Inflammatory macrophage treated with lipopolysaccharide for 1 hour (primary cell): ENCODE data around the gene NRL.

ENCODE experiments used
- DNase-seq, 2 donors: peaks; one replicate each; pipeline ENCODE4 v3.0.0-alpha.2; 2020 to 2022

NRL gene

DNA sequence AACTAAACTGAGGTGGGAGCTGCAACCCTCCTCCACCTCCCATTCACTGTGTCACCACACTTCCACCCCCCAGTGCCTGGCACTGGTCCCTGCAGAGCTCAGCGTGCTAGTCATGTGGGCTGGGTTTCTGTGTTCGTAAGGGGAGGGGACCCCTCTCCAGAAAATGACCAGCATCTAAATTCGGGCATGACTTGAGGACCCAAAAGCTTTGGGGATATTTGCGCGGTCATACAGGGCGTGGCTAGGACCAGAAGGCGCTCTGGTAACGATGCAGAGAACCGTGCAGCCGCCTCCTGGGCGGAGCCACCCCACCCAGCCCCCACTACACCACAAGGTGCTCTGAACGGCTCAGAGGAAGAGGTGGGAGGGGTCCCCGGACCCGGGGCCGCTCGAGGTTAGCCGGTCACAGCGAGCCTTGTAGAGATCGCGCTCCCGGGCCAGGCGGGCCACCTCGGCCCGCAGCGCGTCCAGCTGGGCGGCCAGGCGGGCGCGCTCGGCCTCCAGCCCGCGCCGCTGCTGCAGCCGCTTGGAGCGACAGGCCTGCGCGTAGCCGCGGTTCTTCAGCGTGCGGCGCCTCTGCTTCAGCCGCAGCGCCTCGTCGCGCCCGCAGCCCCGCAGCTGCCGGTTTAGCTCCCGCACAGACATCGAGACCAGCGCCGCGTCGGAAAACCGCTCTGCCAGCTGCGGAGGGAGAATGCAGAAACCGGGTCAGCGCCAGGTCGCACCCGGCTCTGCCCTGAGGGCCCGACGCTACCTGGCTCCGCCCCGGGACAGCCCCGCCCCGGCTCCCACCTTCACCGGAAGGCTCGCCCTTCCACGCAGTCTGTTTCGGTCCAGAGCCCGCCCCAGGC, 33.6 kb downstream of the NRL start:
- DNase-seq: peak; percentile 27 to 34

DNA sequence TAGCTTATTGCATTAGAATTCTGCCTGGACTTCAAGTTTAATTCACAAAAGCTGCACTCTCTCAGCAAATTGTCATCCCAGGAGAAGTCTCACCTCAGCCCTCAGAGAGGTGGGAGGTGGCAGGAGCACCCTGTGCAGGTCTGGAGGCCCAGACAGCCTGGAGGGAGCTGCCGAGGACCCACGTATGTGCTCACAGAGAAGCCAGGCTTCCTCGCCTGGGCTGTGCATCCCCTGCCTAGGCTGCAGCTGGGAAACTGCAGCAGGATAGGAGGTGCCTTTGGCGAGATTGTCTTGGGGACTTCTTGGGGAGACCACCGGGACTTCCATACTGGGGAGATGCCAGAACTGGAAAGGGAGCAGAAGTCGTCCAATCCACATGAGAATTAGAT, 34.6 kb downstream of the NRL start:
- no peak for DNase-seq

DNA sequence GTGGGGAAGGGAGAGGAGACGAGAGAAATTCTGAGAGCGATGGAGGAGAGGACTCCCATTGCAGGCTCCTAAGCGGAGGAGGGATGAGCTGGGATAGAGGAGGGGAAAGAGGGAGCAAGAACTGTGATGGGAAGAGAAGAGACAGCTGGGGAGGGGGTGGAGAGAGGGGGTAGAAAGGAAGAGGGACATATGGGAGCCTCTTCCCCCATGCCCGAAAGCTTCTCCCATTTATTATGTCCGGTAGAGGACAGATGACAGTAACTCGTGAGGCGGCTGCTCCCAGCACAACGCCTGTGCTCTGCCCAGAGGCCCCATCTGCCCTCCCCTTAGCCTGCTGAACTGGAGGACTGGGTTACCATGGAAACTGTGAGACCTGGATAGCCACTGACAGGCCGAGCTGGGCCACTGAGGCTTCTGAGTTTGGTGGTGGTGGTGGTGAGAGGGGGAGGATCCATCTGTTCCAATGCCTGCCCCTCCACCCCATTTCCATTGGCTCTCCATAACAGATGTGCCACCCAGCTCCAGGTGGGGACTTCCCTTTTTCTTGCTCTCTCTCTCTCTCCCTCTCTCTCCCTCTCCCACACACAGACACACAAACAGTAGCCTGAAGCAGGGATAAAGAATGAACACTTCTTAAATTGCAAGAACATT, 35.1 kb downstream of the NRL start:
- no peak for DNase-seq

DNA sequence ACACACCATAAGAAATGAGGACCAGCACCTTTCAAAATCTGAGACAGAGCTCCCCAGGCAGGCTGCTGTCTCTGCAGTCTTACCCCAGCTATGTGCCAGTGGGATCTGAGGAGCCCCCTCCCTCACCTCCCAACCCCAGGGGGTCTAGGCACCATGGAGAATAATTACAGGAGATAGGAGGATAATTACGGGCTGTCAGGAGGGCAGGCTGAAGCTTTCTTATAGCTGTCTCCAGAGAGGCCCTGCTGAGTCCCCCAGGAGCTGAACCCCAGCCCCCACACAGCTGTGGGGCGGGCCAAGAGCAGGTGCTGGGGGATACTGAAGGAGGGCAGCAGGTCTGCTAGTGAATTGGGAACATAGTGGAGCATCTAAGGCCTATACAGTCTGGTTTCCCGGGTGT, 36.6 kb downstream of the NRL start:
- DNase-seq: no peak

GRCh38 chr14:24077086-24077485, 37.7 kb downstream of the NRL start:
- DNase-seq: no peak

DNA sequence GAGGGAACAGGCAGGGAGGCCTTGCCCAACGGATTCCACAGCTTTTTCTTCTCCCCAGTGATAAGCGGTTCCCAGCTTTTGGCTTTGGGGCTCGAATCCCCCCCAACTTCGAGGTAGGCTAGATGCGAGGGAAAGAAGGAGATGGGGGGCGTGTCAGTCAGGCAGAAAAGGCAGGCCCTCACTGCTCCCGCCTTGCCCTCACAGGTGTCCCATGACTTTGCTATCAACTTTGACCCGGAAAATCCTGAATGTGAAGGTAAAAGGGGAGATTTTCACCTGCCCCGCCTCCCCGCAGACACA, 38.5 kb downstream of the NRL start:
- no peak for DNase-seq

DNA sequence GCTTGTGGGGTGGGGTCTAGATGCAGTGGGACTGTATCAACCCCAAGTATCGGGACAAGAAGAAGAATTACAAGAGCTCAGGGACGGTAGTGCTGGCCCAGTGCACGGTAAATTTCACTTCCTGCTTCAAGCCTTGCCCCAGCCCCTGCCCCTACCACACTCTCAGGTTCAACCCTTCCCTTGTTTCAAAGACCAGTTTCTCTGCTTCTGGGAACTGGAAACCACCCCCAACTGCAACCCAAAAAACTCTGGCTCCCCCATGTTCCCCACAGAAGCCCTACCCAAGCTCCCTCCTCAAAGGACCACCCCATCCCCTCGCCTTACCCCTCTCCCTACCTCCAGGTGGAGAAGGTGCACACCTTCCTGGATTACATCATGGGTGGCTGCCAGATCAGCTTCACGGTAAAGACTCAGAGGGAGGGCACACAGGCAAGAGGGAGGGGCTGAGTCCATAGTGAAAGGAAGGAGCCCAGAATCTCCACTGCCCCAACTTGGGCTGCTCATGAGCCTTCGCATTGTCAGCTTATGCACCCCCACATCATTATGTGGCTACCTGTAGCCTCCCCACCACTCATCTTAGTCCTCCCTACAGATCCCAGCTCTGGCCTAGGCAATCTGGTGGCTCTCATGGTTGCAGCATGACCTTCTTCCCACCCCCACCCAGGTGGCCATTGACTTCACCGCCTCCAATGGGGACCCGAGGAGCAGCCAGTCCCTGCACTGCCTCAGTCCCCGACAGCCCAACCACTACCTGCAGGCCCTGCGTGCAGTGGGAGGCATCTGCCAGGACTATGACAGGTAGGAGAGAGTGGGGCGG, 39.1 kb downstream of the NRL start:
- no peak for DNase-seq

- DNase-seq: no peak
Observed at GRCh38 chr14:24074625-24075484, 39.9 kb downstream of the NRL start.

DNA sequence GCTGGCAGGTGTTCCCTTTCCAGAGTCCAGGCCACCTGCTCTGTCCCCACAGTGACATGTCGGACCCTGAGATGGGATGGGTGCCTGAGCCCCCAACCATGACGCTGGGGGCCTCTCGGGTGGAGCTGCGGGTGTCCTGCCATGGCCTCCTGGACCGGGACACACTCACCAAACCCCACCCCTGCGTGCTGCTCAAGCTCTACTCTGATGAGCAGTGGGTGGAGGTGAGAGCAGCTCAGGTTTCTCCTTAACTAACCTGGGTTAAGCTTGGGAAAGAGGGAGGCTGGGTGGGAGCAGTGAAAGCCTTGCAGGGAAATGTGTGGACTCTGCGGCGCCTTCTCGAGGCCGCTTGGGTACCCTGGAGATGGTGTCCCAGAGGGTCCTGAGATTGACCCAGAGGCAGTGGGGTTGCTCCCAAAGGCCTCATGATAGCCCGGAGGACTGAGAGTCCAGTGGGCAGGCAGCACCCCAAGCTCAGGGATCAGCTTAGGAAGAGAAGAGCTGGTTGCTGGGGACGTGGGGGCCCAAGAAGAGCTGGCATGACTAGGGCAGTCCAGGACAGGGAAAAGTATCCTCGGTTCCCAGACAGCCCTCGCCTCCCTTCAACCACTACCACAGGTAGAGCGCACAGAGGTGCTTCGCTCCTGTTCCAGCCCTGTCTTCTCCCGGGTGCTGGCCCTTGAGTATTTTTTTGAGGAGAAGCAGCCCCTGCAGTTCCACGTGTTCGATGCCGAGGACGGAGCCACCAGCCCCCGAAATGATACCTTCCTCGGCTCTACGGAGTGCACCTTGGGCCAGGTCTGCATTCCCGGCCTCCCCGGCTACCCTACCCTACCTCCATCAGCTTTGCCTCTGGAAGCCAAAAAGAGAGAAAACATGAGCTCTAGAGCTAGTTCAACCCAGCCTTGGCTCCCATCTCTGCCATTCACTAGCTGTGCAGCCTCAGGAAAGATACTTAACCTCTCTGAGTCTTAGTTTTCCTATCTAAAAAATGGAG, 41.6 kb downstream of the NRL start:
- no peak for DNase-seq

- no peak for DNase-seq
Observed at GRCh38 chr14:24072436-24072835, 42.3 kb downstream of the NRL start.

DNA sequence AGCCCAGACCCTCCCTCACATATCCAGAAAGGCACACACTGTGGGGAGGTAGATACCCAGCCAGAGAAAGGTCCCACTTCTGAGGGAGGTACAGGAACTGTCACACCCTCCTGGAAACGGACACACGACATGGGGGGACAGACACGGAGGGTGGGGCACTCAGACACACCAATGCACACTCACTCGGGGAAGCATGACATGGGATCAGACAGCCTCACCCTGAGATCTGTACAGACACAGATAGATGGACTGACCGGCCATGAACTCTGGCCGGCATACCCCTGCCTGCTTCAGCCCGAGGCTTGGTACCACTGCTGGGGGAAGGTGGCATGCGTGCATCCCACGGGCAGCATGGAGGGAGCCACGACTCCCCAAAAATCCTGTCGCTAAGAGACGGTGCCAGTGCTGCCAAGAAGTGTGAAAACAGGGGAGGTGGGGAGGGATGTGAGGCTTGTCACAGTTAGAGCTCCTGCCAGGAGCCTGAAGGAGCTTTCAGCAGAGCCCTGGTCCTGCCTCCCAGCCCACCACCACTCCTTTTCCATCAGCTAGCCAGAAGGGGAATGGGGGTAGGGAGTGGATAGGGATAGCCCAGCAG, 42.8 kb downstream of the NRL start:
- DNase-seq: no peak

- no peak for DNase-seq
Observed at GRCh38 chr14:24071144-24071697, 43.5 kb downstream of the NRL start, which contains the start of gene CPNE6. CPNE6 (plus strand) TSS chr14:24071562; CDS start chr14:24072937, 1,375 bp downstream.

GRCh38 chr14:24070285-24071143, 44.2 kb downstream of the NRL start:
- DNase-seq: no peak

- DNase-seq: no peak
Observed at GRCh38 chr14:24069411-24069735, 45.4 kb downstream of the NRL start.

DNA sequence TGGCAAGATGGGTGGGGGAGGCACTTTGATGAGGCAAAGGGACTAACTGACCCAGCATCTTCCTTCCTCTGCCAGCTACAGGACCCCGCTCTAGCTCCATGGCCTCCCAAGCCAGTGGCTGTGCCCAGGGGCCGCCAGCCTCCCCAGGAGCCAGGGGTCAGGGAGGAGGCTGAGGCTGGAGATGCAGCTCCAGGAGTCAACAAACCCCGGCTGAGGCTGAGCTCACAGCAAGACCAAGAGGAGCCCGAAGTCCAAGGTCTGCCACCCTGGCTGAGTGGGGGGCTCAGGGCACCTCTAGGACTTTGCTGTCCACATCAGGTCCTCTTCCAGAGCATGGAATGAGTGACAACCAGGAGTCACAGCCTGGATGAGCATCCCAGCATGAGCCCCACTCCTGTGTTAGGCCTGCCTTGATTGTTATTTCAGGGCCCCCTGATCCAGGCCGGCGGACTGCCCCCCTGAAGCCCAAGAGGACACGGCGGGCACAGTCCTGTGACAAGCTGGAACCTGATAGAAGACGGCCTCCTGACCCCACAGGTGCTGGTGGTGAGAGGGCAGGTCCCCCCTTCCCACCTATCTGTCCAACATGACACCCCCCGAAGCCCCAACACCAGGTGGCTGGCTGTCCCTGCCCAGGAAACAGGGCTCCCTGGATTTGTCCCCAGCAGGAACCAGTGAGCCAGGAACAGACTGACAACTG, 45.9 kb downstream of the NRL start:
- no peak for DNase-seq

DNA sequence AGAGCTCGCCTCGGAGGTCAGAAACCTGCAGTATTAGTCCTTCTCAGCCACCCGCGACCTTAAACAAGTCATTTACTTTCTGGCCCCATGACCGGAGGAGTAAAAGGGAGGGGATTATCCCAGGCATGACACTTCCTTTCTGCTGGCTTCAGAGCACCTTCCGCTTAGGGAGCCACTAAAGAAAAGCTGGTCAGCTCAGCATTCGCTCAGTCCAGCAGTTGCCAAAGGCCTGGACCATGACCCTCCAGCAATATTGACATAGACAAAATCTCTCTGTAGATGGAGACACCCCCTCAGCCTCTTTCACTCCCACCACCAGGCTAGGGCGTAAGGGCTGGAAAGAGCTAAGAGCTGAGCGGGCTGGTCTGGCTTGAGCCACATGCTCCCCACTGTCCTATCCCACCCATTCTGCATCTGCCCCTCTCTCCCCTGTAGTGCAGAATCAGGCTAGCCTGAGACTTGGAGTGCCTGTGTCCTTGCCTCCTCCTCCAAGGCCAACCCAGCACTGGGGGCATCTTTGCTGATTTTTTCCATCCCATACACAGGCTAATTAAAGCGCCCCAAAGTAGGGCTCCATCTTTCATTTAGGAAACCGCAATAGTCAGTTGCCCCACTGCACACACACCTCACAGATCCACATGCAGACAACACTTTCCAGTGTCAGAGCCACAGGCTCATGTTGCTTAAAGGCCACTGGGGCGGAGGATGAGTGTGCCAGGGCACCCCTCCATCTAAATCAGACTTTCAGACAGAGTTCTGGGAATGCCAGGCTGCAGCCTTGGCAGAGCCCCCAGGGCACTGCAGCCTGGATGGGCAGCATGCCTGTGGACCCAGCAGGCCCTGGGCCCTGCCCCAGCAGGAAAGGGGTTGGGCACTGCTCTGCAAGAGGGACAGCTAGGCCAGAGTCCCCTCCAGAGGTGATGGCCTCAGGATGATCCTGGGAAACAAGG, 47.3 kb downstream of the NRL start:
- DNase-seq: no peak

GRCh38 chr14:24066496-24067132, 48.1 kb downstream of the NRL start:
- DNase-seq: no peak

DNA sequence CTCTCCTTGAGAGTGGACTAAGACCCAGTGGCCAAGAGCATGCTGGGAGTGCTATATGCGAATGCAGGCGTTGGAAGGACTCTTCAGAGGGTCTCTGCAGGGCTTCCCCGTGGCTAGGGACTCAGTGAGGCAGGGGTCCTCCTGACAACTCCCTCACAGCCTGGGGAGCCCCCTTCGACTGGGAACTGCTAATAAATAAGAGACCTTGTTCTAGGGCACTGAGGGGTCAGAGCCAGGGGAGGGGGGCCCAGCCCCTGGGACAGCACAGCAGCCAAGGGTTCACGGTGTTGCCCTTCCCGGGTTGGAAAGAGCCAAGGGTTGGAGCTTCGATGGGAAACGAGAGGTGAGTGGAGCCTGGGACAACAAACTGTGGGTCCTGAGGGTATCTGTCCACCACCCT, 49.3 kb downstream of the NRL start:
- no peak for DNase-seq
